ENCODE measurements around the gene MYO1D.

Gene MYO1D

DNA sequence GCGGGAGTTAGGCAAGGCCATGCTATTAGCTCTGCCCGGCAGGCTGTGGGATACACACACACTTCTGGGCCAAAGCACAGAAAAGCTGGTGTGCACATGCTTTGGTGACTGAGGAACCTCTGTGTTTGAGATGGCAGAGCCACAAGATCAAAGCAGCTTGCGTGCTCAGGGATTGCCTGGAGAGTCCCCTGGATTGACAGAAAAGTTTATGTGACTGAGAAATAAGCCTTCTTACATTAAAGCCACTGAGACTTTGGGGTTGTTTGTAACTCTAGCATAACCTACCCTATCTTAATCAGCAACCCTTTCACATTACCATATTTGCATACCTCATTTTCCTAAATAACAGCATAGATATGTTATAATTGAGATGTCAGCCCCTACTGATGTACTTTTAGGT, 69.3 kb downstream of the MYO1D start:
- Histone ChIP-seq H3K9ac (ENCODE audit: low read depth, low read length) (no peak overlapping the region), H3K36me3 (ENCODE audit: insufficient read depth, low read depth, low read length) (no peaks in the 10 kb centered on the region), H3K27ac (ENCODE audit: low read length) (no peak overlapping the region), H3K4me3 (ENCODE audit: low read length) (no peak overlapping the region), H3K27me3 (ENCODE audit: insufficient read depth, low read length) (no peaks in the 10 kb centered on the region), H3K4me1 (ENCODE audit: insufficient read depth, low read length) (peaks cover 6% of the 10 kb centered on the region; the same call in 1 of the 2 replicates), H3K9me3 (ENCODE audit: insufficient read depth, low read depth, low read length) (no peaks in the 10 kb centered on the region)

DNA sequence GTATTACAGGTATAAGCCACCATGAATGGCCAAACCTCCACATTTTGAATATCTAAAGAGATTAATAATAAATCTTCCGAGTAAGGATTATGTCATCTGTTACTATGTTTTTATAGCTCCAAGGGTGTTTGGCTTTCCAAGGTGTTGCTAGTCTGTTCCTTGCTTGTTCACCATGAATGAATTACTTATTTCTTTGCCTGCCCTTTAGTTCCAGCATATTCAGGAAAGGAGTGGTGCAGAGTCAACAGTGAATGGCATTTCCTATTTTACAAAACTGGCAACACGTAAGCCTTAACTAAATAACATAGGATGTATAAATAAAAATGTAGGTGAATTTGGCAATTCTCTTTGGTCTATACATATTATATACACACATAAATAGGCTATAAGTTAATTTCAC, 70.3 kb downstream of the MYO1D start:
- Histone ChIP-seq H3K4me1 (ENCODE audit: insufficient read depth, low read length) (peaks cover 6% of the 10 kb centered on the region; the same call in 1 of the 2 replicates), H3K27me3 (ENCODE audit: insufficient read depth, low read length) (no peaks in the 10 kb centered on the region), H3K9me3 (ENCODE audit: insufficient read depth, low read depth, low read length) (no peaks in the 10 kb centered on the region), H3K9ac (ENCODE audit: low read depth, low read length) (no peak overlapping the region), H3K27ac (ENCODE audit: low read length) (no peak overlapping the region), H3K36me3 (ENCODE audit: insufficient read depth, low read depth, low read length) (no peaks in the 10 kb centered on the region), H3K4me3 (ENCODE audit: low read length) (no peak overlapping the region)

DNA sequence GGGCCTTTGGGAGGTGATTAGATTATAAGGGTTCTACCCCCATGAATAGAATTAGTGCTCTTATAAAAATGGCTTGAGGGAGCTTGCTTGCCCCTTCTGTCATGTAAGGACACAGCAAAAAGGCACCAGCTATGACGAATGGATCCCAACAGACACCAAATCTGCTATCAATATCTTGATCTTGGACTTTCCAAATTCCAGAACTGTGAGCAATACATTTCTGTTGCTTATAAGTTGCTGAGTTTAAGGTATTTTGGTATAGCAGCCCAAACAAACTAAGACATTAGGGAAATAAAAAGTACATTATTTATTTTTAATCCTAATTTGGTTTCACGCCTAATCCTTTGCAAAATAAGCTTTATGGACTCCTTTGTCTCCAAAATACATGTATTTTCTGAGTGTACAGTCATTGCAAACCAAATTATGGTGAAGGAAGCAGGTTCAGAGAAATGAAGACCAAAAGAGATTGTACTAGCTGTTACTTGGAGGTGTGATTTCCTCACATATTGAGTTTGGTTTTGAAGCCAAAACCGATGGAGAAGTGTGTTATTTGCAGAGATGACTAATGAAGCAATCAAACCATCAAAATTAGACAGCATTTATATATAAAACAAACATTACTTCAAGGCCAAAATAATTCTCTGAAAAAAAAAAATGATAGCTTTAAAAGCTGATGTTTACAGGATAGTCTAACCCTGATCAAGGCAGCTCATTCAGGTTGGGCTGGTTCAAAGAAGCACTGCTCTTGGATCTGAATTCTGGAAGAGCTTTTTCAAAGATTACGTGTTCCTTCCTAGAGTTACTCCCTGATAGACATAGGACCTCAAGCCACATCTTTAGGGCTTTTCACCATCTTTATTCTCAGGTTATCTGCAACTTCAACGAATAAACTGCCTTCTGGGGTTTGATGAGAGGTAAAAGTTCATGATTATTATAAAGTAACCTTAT, 71.6 kb downstream of the MYO1D start:
- no peaks in the 10 kb centered on the region for H3K9me3 ChIP-seq (ENCODE audit: insufficient read depth, low read depth, low read length)
- H3K9ac ChIP-seq (ENCODE audit: low read depth, low read length): no peak overlapping the region
- no peaks in the 10 kb centered on the region for H3K36me3 ChIP-seq (ENCODE audit: insufficient read depth, low read depth, low read length)
- H3K4me1 ChIP-seq (ENCODE audit: insufficient read depth, low read length): peaks cover 6% of the 10 kb centered on the region; the same call in 1 of the 2 replicates
- H3K27me3 ChIP-seq (ENCODE audit: insufficient read depth, low read length): no peaks in the 10 kb centered on the region
- H3K27ac ChIP-seq (ENCODE audit: low read length): no peak overlapping the region
- H3K4me3 ChIP-seq (ENCODE audit: low read length): no peak overlapping the region

DNA sequence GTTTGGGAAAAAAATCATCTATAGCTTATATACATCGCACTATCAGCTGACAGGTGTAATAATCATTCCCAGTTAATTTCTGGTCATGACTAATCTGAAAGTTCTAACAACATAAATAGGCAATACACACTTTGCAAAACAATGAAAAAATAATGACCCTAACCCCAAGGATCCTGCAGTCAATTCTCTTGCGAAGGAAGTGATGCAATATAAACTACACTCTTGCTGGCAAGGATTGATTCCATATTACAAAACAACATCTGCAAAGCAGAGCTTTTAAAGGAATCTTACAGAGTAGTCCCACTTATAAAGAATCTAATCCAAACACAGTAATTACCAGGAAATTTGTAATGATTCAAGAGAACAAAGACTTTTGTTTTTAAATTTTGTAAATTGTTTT, 73.4 kb downstream of the MYO1D start:
- Histone ChIP-seq H3K27me3 (ENCODE audit: insufficient read depth, low read length) (no peaks in the 10 kb centered on the region), H3K27ac (ENCODE audit: low read length) (no peak overlapping the region), H3K4me1 (ENCODE audit: insufficient read depth, low read length) (peaks cover 6% of the 10 kb centered on the region; the same call in 1 of the 2 replicates), H3K9me3 (ENCODE audit: insufficient read depth, low read depth, low read length) (no peaks in the 10 kb centered on the region), H3K36me3 (ENCODE audit: insufficient read depth, low read depth, low read length) (no peaks in the 10 kb centered on the region), H3K9ac (ENCODE audit: low read depth, low read length) (no peak overlapping the region), H3K4me3 (ENCODE audit: low read length) (no peak overlapping the region)

DNA sequence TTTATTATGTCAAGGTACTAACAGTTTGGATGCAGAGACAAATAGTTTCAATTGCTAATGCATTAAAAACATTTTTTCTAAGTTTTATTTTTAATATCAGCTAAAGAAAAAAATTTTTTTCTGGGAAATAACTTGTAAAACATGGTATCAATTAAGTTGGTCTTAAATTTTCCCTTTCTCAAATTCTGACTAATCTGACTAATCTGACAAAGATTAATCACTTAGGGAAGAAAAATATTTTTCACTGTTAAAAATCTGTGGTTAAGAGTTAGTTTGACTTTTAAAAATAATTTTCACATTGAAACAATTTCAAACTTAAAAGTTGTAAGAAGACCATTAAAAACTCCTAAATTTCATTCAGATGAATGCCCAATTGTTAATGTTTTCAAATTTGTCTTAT, 74.6 kb downstream of the MYO1D start:
- H3K27ac ChIP-seq (ENCODE audit: low read length): no peak overlapping the region
- H3K4me3 ChIP-seq (ENCODE audit: low read length): no peak overlapping the region
- no peaks in the 10 kb centered on the region for H3K9me3 ChIP-seq (ENCODE audit: insufficient read depth, low read depth, low read length)
- H3K4me1 ChIP-seq (ENCODE audit: insufficient read depth, low read length): peaks cover 6% of the 10 kb centered on the region; the same call in 1 of the 2 replicates
- H3K36me3 ChIP-seq (ENCODE audit: insufficient read depth, low read depth, low read length): no peaks in the 10 kb centered on the region
- H3K9ac ChIP-seq (ENCODE audit: low read depth, low read length): no peak overlapping the region
- H3K27me3 ChIP-seq (ENCODE audit: insufficient read depth, low read length): no peaks in the 10 kb centered on the region

DNA sequence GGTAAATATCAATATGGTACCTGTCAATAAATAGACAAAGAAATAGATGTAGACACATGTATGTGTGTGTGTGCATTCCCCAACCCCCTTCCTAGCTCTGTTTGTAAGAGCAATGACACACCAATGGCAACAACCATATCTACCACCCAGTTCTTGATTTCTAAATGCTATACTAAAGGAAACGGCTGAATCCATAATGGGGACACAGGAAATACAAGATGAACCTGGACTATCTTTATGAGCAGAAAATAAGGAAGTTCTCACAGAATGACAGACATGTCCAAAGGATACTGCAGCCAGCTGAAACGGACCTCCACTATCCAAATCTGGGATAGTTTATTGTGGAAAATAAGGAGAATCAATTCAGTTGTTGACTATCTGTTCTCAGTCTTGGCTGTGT, 75.3 kb downstream of the MYO1D start:
- Histone ChIP-seq H3K27me3 (ENCODE audit: insufficient read depth, low read length) (no peaks in the 10 kb centered on the region), H3K9ac (ENCODE audit: low read depth, low read length) (no peak overlapping the region), H3K9me3 (ENCODE audit: insufficient read depth, low read depth, low read length) (no peaks in the 10 kb centered on the region), H3K4me1 (ENCODE audit: insufficient read depth, low read length) (peaks cover 6% of the 10 kb centered on the region; the same call in 1 of the 2 replicates), H3K4me3 (ENCODE audit: low read length) (no peak overlapping the region), H3K27ac (ENCODE audit: low read length) (no peak overlapping the region), H3K36me3 (ENCODE audit: insufficient read depth, low read depth, low read length) (no peaks in the 10 kb centered on the region)

DNA sequence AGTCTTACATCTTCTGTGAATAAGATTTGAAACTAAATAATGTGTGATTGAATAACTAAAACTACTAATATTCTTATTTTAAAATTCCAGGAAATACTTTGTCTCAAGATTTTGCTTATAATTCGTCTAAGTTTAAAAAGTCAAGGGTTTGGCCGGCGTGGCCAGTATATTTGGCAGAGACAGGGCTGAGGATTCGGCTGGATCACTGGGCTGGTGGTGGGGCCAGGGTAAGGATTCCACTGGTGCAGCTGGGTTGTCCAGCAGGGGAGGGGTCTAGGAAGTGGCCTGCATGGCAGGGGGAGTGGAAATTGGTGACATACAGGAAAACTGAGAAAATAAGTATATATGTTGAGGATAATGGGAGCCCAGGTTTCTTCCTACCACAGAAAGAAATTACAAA, 75.7 kb downstream of the MYO1D start:
- no peak overlapping the region for H3K9ac ChIP-seq (ENCODE audit: low read depth, low read length)
- no peaks in the 10 kb centered on the region for H3K36me3 ChIP-seq (ENCODE audit: insufficient read depth, low read depth, low read length)
- no peaks in the 10 kb centered on the region for H3K27me3 ChIP-seq (ENCODE audit: insufficient read depth, low read length)
- H3K4me1 ChIP-seq (ENCODE audit: insufficient read depth, low read length): peaks cover 6% of the 10 kb centered on the region; the same call in 1 of the 2 replicates
- H3K4me3 ChIP-seq (ENCODE audit: low read length): no peak overlapping the region
- no peak overlapping the region for H3K27ac ChIP-seq (ENCODE audit: low read length)
- no peaks in the 10 kb centered on the region for H3K9me3 ChIP-seq (ENCODE audit: insufficient read depth, low read depth, low read length)

DNA sequence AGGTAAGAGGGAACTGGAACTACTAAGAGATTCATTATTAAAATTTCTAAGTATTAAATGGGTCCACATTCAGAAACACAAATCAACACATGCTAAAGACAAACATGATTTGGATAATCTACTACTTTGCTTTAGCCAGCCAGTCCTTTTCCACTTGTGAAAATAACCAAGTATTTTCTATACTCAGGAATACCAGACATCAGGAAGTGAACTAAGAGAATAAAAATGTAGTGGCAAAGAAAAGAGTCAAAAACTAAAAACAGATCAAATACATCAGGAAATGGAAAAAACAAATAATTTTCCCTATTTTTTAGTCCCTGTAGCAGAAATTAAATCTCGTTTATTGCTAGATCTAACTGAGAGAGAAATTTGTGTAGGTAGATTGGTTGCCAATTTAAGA, 78.0 kb downstream of the MYO1D start:
- Histone ChIP-seq H3K9ac (ENCODE audit: low read depth, low read length) (no peak overlapping the region), H3K27me3 (ENCODE audit: insufficient read depth, low read length) (no peaks in the 10 kb centered on the region), H3K4me1 (ENCODE audit: insufficient read depth, low read length) (peaks cover 5% of the 10 kb centered on the region; the same call in 1 of the 2 replicates), H3K9me3 (ENCODE audit: insufficient read depth, low read depth, low read length) (no peaks in the 10 kb centered on the region), H3K36me3 (ENCODE audit: insufficient read depth, low read depth, low read length) (no peaks in the 10 kb centered on the region), H3K4me3 (ENCODE audit: low read length) (no peak overlapping the region), H3K27ac (ENCODE audit: low read length) (no peak overlapping the region)

DNA sequence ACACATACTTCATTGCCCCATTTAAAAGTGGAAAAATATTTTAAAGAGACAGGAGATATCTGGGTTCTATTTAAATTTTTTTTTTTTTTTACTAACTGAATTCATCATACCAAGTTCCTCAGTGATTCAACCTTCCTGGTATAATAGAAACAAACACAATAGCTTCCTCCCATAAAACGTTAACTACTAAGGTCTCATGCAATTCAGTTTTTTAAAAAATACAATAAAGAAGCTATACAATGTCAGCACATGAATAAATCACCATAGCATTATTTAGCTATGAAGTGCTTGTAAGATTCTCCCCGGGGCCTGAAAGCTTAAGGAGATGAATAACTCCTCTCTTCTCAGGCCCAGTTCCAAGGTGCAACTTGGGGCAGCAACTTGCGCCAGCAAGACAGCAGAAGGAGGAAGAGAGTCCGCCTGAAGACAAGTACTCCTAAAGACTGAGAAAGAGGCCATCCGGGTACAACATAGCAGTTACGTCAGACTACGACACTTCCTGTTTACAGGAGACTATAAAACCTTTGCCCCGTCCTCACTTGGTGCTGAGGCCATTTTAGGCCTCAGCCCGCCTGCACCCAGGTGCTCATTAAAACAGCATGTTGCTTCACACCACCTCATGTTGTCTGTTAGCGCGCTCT, 81.5 kb downstream of the MYO1D start:
- Histone ChIP-seq H3K4me1 (ENCODE audit: insufficient read depth, low read length) (no peaks in the 10 kb centered on the region), H3K9ac (ENCODE audit: low read depth, low read length) (no peak overlapping the region), H3K4me3 (ENCODE audit: low read length) (no peak overlapping the region), H3K27me3 (ENCODE audit: insufficient read depth, low read length) (no peaks in the 10 kb centered on the region), H3K27ac (ENCODE audit: low read length) (no peak overlapping the region), H3K9me3 (ENCODE audit: insufficient read depth, low read depth, low read length) (no peaks in the 10 kb centered on the region), H3K36me3 (ENCODE audit: insufficient read depth, low read depth, low read length) (no peaks in the 10 kb centered on the region)

DNA sequence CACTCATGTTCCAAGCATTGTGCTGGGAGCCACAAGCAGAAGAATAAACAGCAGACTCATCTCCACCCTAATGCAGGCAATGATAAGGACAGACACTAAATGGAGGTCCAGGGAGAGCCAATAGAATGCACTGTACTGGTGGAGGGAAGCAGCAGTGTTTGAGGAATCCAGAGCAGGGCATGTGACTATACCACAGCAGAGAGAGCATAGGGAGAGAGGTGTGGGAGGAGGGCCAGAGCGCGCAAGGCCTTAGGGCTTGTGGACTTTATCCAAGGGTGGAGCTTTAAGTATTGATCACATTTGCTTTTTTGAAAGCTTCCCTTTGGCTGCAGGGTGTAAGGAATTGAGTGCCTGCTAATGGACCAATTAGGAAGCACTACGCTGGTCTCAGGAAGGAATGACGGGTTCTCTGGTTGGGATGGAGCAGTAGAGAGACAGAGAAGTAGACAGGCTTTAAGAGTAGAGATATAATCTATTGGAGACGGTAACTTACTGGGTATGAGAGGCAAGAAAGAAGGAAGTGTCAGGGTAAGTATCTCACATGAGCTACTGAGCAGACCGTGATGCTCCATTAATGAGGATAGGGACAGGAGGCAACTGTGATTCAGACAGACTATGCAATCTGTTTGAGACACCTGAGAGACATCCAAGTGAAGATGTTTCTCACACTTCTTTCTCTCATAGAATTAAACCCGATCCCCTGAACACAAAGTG, 82.2 kb downstream of the MYO1D start:
- Histone ChIP-seq H3K9ac (ENCODE audit: low read depth, low read length) (no peak overlapping the region), H3K9me3 (ENCODE audit: insufficient read depth, low read depth, low read length) (no peaks in the 10 kb centered on the region), H3K4me3 (ENCODE audit: low read length) (no peak overlapping the region), H3K27ac (ENCODE audit: low read length) (no peak overlapping the region), H3K27me3 (ENCODE audit: insufficient read depth, low read length) (no peaks in the 10 kb centered on the region), H3K4me1 (ENCODE audit: insufficient read depth, low read length) (no peaks in the 10 kb centered on the region), H3K36me3 (ENCODE audit: insufficient read depth, low read depth, low read length) (no peaks in the 10 kb centered on the region)

DNA sequence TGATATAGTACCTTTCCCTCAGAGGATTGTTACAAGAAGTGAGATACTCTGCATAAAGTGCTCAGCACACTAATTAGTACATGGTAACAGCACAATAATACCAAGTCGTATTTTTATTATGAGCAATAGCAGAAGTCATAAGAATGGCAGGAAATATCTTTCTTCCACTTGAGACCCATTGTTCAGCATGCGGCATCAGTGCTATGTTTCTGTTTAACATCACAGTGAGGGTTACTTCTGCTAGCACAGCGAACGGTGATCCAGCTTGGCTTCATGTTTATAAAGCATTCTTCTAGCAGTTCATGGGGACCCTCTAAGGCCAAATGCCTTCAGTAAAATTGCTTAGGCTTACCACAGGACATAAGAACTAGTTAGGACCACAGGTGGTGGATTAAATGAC, 83.1 kb downstream of the MYO1D start:
- H3K4me3 ChIP-seq (ENCODE audit: low read length): no peak overlapping the region
- no peaks in the 10 kb centered on the region for H3K9me3 ChIP-seq (ENCODE audit: insufficient read depth, low read depth, low read length)
- H3K36me3 ChIP-seq (ENCODE audit: insufficient read depth, low read depth, low read length): no peaks in the 10 kb centered on the region
- H3K9ac ChIP-seq (ENCODE audit: low read depth, low read length): no peak overlapping the region
- H3K4me1 ChIP-seq (ENCODE audit: insufficient read depth, low read length): no peaks in the 10 kb centered on the region
- no peaks in the 10 kb centered on the region for H3K27me3 ChIP-seq (ENCODE audit: insufficient read depth, low read length)
- H3K27ac ChIP-seq (ENCODE audit: low read length): no peak overlapping the region

Measured in iPS-20b (cell line).